H9 (cell line): ENCODE results near the gene VASP. TPM values are rescaled to one million over a fixed set of nuclear protein-coding genes. Genes with fewer than 3 reads are reported as not detected.
A peak's percentile ranks its signal among the peaks of the same experiment; 100 is the strongest.

Source experiments
- DNase-seq: peaks from one replicate; pipeline ENCODE4 v3.0.0-alpha.2; 2017
- H2AFZ ChIP-seq: one replicate; pipeline ENCODE4 v1.6.1; 2013; ENCODE audit warnings: mild to moderate bottlenecking, low read length, control low read depth, moderate library complexity
- H2AK5ac ChIP-seq: 2 replicates; pipeline ENCODE4 v1.6.1; 2013; ENCODE audit warnings: low read length, control low read depth, mixed read lengths; ENCODE audit not compliant: insufficient read length
- H2BK120ac ChIP-seq: one replicate; pipeline ENCODE4 v1.6.1; 2013; ENCODE audit warnings: low read depth, mild to moderate bottlenecking, low read length, control low read depth, inconsistent platforms; ENCODE audit not compliant: poor library complexity, severe bottlenecking
- H2BK12ac ChIP-seq: 2 replicates; pipeline ENCODE4 v1.6.1; 2013; ENCODE audit warnings: low read length, control low read depth, mixed read lengths, low read depth; ENCODE audit not compliant: insufficient read length
- H2BK15ac ChIP-seq: 2 replicates; pipeline ENCODE4 v1.6.1; 2013; ENCODE audit warnings: low read depth, low read length, control low read depth
- H2BK20ac ChIP-seq: one replicate; pipeline ENCODE4 v1.6.1; 2013; ENCODE audit warnings: low read depth, mild to moderate bottlenecking, low read length, control low read depth, inconsistent platforms; ENCODE audit not compliant: poor library complexity, severe bottlenecking
- H2BK5ac ChIP-seq: 2 replicates; pipeline ENCODE4 v1.6.1; 2013; ENCODE audit warnings: low read length, control low read depth, mixed read lengths; ENCODE audit not compliant: insufficient read length
- H3K14ac ChIP-seq: 2 replicates; pipeline ENCODE4 v1.6.1; 2013; ENCODE audit warnings: low read length, control low read depth; ENCODE audit not compliant: insufficient read depth
- H3K18ac ChIP-seq: 2 replicates; pipeline ENCODE4 v1.6.1; 2013; ENCODE audit warnings: low read depth, mild to moderate bottlenecking, mixed read lengths, low read length, control low read depth; ENCODE audit not compliant: insufficient read length
- H3K23ac ChIP-seq: 2 replicates; pipeline ENCODE4 v1.6.1; 2013; ENCODE audit warnings: low read length, control low read depth, mixed read lengths, low read depth; ENCODE audit not compliant: insufficient read length
- H3K23me2 ChIP-seq: 2 replicates; pipeline ENCODE4 v1.6.1; 2013; ENCODE audit warnings: low read depth, mild to moderate bottlenecking, mixed read lengths, low read length, control low read depth; ENCODE audit not compliant: insufficient read length, poor library complexity, severe bottlenecking
- H3K27ac ChIP-seq: 2 replicates; pipeline ENCODE4 v1.5.1; 2013; ENCODE audit warnings: low read length, control low read depth, mixed read lengths, low read depth; ENCODE audit not compliant: insufficient read length
- H3K27me3 ChIP-seq: 2 replicates; pipeline ENCODE4 v1.6.1; 2013; ENCODE audit warnings: low read length, control low read depth, inconsistent platforms; ENCODE audit not compliant: insufficient read depth
- H3K4ac ChIP-seq: 2 replicates; pipeline ENCODE4 v1.6.1; 2013; ENCODE audit warnings: low read depth, mild to moderate bottlenecking, control low read depth, inconsistent platforms, low read length, moderate library complexity
- H3K4me1 ChIP-seq: 2 replicates; pipeline ENCODE4 v1.6.1; 2013; ENCODE audit warnings: low read length, control low read depth, inconsistent platforms; ENCODE audit not compliant: insufficient read depth
- H3K4me2 ChIP-seq: 2 replicates; pipeline ENCODE4 v1.6.1; 2013; ENCODE audit warnings: low read length, control low read depth, mixed read lengths; ENCODE audit not compliant: insufficient read length, insufficient read depth
- H3K56ac ChIP-seq: 2 replicates; pipeline ENCODE4 v1.6.1; 2013; ENCODE audit warnings: low read depth, mild to moderate bottlenecking, mixed read lengths, low read length, control low read depth; ENCODE audit not compliant: insufficient read length
- H3K79me1 ChIP-seq: 2 replicates; pipeline ENCODE4 v1.6.1; 2013; ENCODE audit warnings: low read depth, mild to moderate bottlenecking, moderate library complexity, low read length, control low read depth, inconsistent platforms; ENCODE audit not compliant: insufficient read depth, poor library complexity, severe bottlenecking
- H3K79me2 ChIP-seq: 2 replicates; pipeline ENCODE4 v1.6.1; 2013; ENCODE audit warnings: low read length, control low read depth, inconsistent platforms; ENCODE audit not compliant: insufficient read depth
- H3K9ac ChIP-seq: 2 replicates; pipeline ENCODE4 v1.6.1; 2013; ENCODE audit warnings: low read length, control low read depth, mixed read lengths; ENCODE audit not compliant: insufficient read length; ENCODE audit errors: extremely low read depth
- H3K9me3 ChIP-seq: one replicate; pipeline ENCODE4 v1.6.1; 2013; ENCODE audit warnings: low read depth, low read length, inconsistent platforms; ENCODE audit not compliant: control insufficient read depth
- H3T11ph ChIP-seq: one replicate; pipeline ENCODE4 v1.6.1; 2013; ENCODE audit warnings: mild to moderate bottlenecking, low read length, control low read depth, inconsistent platforms
- H4K20me1 ChIP-seq: one replicate; pipeline ENCODE4 v1.6.1; 2013; ENCODE audit not compliant: control insufficient read depth, insufficient read length, insufficient read depth
- H4K5ac ChIP-seq: 2 replicates; pipeline ENCODE4 v1.6.1; 2013; ENCODE audit warnings: low read depth, mild to moderate bottlenecking, mixed read lengths, low read length, control low read depth; ENCODE audit not compliant: insufficient read length
- H4K8ac ChIP-seq: replicated peaks from 2 replicates; pipeline ENCODE4 v1.6.1; 2013; ENCODE audit warnings: low read length, control low read depth, mixed read lengths, low read depth; ENCODE audit not compliant: insufficient read length
- H4K91ac ChIP-seq: 2 replicates; pipeline ENCODE4 v1.6.1; 2013; ENCODE audit warnings: low read depth, mild to moderate bottlenecking, moderate library complexity, mixed read lengths, low read length, control low read depth; ENCODE audit not compliant: insufficient read length
- H3K27ac Mint-ChIP-seq, 3 experiments: 2 replicates in 2 of 3; 3 replicates in 1 of 3; pipeline ENCODE4 v1.8.0; 2020 to 2021; ENCODE audit warnings: mixed read lengths in 3 of 3, mild to moderate bottlenecking in 1 of 3, moderate library complexity in 1 of 3
- H3K27me3 Mint-ChIP-seq: 2 replicates; pipeline ENCODE4 v1.8.0; 2021; ENCODE audit warnings: low read depth, mild to moderate bottlenecking, moderate library complexity, mixed read lengths
- H3K36me3 Mint-ChIP-seq, 3 experiments: 2 replicates in 2 of 3; 3 replicates in 1 of 3; pipeline ENCODE4 v1.8.0; 2020 to 2021; ENCODE audit warnings: low read depth in 3 of 3, mixed read lengths in 3 of 3; ENCODE audit not compliant: insufficient read depth in 1 of 3
- H3K4me1 Mint-ChIP-seq, 2 experiments: 2 replicates each; pipeline ENCODE4 v1.8.0; 2020; ENCODE audit warnings: mixed read lengths in 2 of 2
- H3K4me3 Mint-ChIP-seq, 2 experiments: 2 replicates in 1 of 2; 3 replicates in 1 of 2; pipeline ENCODE4 v1.8.0; 2020 to 2021; ENCODE audit warnings: mild to moderate bottlenecking in 2 of 2, mixed read lengths in 2 of 2, moderate library complexity in 1 of 2
- H3K9me3 Mint-ChIP-seq, 2 experiments: 2 replicates in 1 of 2; 3 replicates in 1 of 2; pipeline ENCODE4 v1.8.0; 2020; ENCODE audit warnings: mild to moderate bottlenecking in 2 of 2, mixed read lengths in 2 of 2, moderate library complexity in 1 of 2
- WGBS: extraction: QIAGEN DNeasy Blood & Tissue Kit; methylation state at CpG from one replicate; pipeline ENCODE4 v1.1.7; 2013; ENCODE audit warnings: missing lambda C conversion rate, low lambda C conversion rate, mixed read lengths; ENCODE audit not compliant: insufficient read length; ENCODE audit errors: extremely low coverage; 5-methylcytosine and 5-hydroxymethylcytosine counted together
- total RNA-seq: library from RNA; stranded (reverse); gene quantifications from 2 replicates; pipeline ENCODE4 v1.2.1, GENCODE V29; 2021
- TF ChIP-seq, protein P1 (sequence below): fragments of 200-600 bp; sonication (generic); conservative IDR thresholded peaks from 3 replicates; pipeline ENCODE4 v1.8.0; 2021; ENCODE audit warnings: antibody characterized with exemption, mild to moderate bottlenecking

Gene VASP
- total RNA-seq, 1 experiment from 2014 or later: 157 TPM

DNA sequence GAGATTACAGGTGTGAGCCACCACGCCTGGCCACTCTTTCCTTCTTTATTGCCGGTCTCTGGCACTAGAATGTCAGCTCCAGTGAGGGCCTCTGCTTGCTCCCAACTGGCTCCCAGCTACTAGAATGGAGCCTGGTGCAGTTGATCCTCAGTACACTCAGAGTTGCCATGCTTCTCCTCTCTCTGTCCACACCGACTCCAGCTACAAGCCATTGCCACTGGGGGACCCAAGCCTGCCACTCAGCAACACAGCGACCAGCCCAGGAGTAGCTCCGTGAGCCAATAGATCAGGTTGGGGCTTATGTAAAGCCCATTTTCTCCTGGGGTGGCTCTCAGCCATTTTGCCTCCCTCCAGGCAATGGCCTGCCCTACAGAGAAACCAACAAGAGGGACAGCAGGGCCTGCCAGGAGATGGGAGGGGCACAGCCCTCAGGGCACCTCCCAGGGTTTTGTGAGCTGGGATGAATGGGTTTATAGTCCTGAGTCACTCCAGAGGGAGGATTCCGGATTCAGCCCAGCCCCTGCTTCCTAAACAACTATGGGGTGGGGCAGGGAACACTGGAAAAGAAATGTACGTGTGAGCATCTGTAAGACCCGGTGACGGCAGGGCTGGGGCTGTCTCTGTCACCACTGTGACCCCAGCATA, 40.8 kb downstream of the VASP start:
- no peak overlapping the region for H3K4me2 ChIP-seq
- no peak overlapping the region for H3K4ac ChIP-seq
- H3K23me2 ChIP-seq: no peaks in the 10 kb centered on the region
- H2BK20ac ChIP-seq: no peak overlapping the region
- no peak overlapping the region for H2BK12ac ChIP-seq
- Mint-ChIP-seq H3K4me1 (peaks cover 14 to 17% of the 10 kb centered on the region in 2 experiments), H3K36me3 (peaks cover 0 to 4% (median 0%) of the 10 kb centered on the region in 3 experiments; a peak in 3 of 7 replicates), H3K9me3 (no peaks in the 10 kb centered on the region), H3K27me3 (no peaks in the 10 kb centered on the region; the same call in 1 of the 2 replicates), H3K27ac (peak overlapping the region in 2 of 3 experiments; percentile 79 to 84; a peak in 2 of 7 replicates), H3K4me3 (no peak overlapping the region)
- no peak overlapping the region for H2AK5ac ChIP-seq
- H3K9ac ChIP-seq: no peak overlapping the region
- H3K79me2 ChIP-seq: no peaks in the 10 kb centered on the region
- H2BK120ac ChIP-seq: no peak overlapping the region
- H3K56ac ChIP-seq: no peak overlapping the region
- H2BK15ac ChIP-seq: no peak overlapping the region
- no peak overlapping the region for H4K8ac ChIP-seq
- H3K23ac ChIP-seq: no peak overlapping the region
- no peak overlapping the region for H2BK5ac ChIP-seq
- TF ChIP-seq, protein P1, sequence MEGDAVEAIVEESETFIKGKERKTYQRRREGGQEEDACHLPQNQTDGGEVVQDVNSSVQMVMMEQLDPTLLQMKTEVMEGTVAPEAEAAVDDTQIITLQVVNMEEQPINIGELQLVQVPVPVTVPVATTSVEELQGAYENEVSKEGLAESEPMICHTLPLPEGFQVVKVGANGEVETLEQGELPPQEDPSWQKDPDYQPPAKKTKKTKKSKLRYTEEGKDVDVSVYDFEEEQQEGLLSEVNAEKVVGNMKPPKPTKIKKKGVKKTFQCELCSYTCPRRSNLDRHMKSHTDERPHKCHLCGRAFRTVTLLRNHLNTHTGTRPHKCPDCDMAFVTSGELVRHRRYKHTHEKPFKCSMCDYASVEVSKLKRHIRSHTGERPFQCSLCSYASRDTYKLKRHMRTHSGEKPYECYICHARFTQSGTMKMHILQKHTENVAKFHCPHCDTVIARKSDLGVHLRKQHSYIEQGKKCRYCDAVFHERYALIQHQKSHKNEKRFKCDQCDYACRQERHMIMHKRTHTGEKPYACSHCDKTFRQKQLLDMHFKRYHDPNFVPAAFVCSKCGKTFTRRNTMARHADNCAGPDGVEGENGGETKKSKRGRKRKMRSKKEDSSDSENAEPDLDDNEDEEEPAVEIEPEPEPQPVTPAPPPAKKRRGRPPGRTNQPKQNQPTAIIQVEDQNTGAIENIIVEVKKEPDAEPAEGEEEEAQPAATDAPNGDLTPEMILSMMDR: no peak
- H3K79me1 ChIP-seq: no peaks in the 10 kb centered on the region
- no CpG with 5 or more reads among the region's 9 CpGs for WGBS
- H3K14ac ChIP-seq: no peak overlapping the region
- H3K27ac ChIP-seq: no peak overlapping the region
- peak; percentile 44 for DNase-seq
- H3K27me3 ChIP-seq: no peaks in the 10 kb centered on the region
- no peak overlapping the region for H4K91ac ChIP-seq
- no peaks in the 10 kb centered on the region for H3K4me1 ChIP-seq
- no peak overlapping the region for H3K18ac ChIP-seq
- H4K20me1 ChIP-seq: no peaks in the 10 kb centered on the region
- no peak overlapping the region for H4K5ac ChIP-seq
- no peak overlapping the region for H2AFZ ChIP-seq
- H3K9me3 ChIP-seq: no peaks in the 10 kb centered on the region
- no peak overlapping the region for H3T11ph ChIP-seq
